ENCODE results near the gene OR6S1. TPM values are rescaled to one million over a fixed set of nuclear protein-coding genes. Genes with fewer than 3 reads are reported as not detected.
A peak's percentile ranks its signal among the peaks of the same experiment; 100 is the strongest.

OR6S1 gene
- polyA plus RNA-seq, 1 of the 3 experiments (the other 2 are of a cell fraction): not detected

GRCh38 chr14:20682435-20683124 lies 41.1 kb upstream of the OR6S1 start:
- Histone ChIP-seq H3K9ac (peak overlapping the region; percentile 97), H3F3A (replicated peaks; ENCODE audit: insufficient read depth) (peaks cover 39% of the 10 kb centered on the region), H3K9me3 (no peaks in the 10 kb centered on the region), H3K36me3 (replicated peaks in 1 of 2; ENCODE audit: control insufficient read depth in 1 of 2, insufficient read depth in 2 of 2, low read length in 1 of 2) (no peaks in the 10 kb centered on the region), H4K20me1 (ENCODE audit: insufficient read depth) (no peaks in the 10 kb centered on the region), H3K9me2 (no peaks in the 10 kb centered on the region), H3K27ac (ENCODE audit: low read depth in 2 of 2, low read length in 1 of 2) (peak overlapping the region; percentile 94 to 98), H3K4me3 (ENCODE audit: low read depth in 2 of 2, low read length in 1 of 2) (peak overlapping the region; percentile 93 to 97), H3K4me2 (peak overlapping the region; percentile 97), H2AFZ (ENCODE audit: low read depth) (peak overlapping the region; percentile 97), H3K79me2 (ENCODE audit: insufficient read depth) (no peaks in the 10 kb centered on the region), H3K4me1 (ENCODE audit: control insufficient read depth in 1 of 2, insufficient read depth in 2 of 2, low read depth in 1 of 2, low read length in 1 of 2) (peaks cover 5 to 26% of the 10 kb centered on the region in 2 experiments; a peak in 3 of 4 replicates), H3K27me3 (ENCODE audit: insufficient read depth) (peaks cover 2% of the 10 kb centered on the region; the same call in 1 of the 2 replicates)
- peak; percentile 85 for DNase-seq
- ChIA-PET POLR2A (interaction anchor here (1.1 to 1.6 kb wide), 2 partner anchors 227 to 340 kb away, joined by 3 to 4 read pairs; partner anchors contain the start of genes APEX1 and PARP2), CTCF (interaction anchor here (0.9 to 5.5 kb wide), 8 partner anchors 9 to 288 kb away, joined by 3 to 25 read pairs (median 4); no protein-coding TSS in a partner anchor)
- WGBS (ENCODE audit: low lambda C conversion rate): under 1% methylated on average over 31 of the region's 40 CpGs
- TF ChIP-seq TEAD4 (IDR thresholded peaks at IDR 0.05; ENCODE audit: borderline replicate concordance, insufficient read depth) (no peak), RFX5 (IDR thresholded peaks at IDR 0.05; ENCODE audit: low read length) (no peak), PBX3 (IDR thresholded peaks at IDR 0.05) (0 out of 2 replicates have a peak, but pooled peaks have one; percentile 20), YY1 (IDR thresholded peaks at IDR 0.05; ENCODE audit: low read depth) (0 out of 2 replicates have a peak, but pooled peaks have one; percentile 10), GABPA (IDR thresholded peaks at IDR 0.05; ENCODE audit: low read depth) (peak; percentile 81), ELF1 (IDR thresholded peaks at IDR 0.05) (peak; percentile 69), SIN3A (IDR thresholded peaks at IDR 0.05; ENCODE audit: borderline replicate concordance, low read depth, low read length) (peak; percentile 59; the same call in 1 of the 2 replicates), TCF12 (IDR thresholded peaks at IDR 0.05) (no peak; the same call in 1 of the 2 replicates), CHD2 (IDR thresholded peaks at IDR 0.05; ENCODE audit: low read length, partially characterized antibody) (peak; percentile 63), FOXM1 (IDR thresholded peaks at IDR 0.05; ENCODE audit: low read depth) (no peak), TAF1 (IDR thresholded peaks at IDR 0.05; ENCODE audit: borderline replicate concordance, low read depth, low read length) (peak; percentile 63), NRF1 (IDR thresholded peaks at IDR 0.05; ENCODE audit: low read depth, low read length) (peak; percentile 51), CTCF (IDR thresholded peaks at IDR 0.05) (no peak; the same call in 1 of the 2 replicates), RXRA (IDR thresholded peaks at IDR 0.05; ENCODE audit: borderline replicate concordance, low read depth) (no peak), FOXJ3 (CRISPR knock-in tag; IDR thresholded peaks at IDR 0.05) (no peak), RCOR1 (IDR thresholded peaks at IDR 0.05; ENCODE audit: low read length) (no peak), MXI1 (IDR thresholded peaks at IDR 0.05; ENCODE audit: low read depth, low read length) (no peak; the same call in 1 of the 2 replicates), FOSL2 (IDR thresholded peaks at IDR 0.05; ENCODE audit: borderline replicate concordance, low read depth) (no peak), GATA2 (CRISPR knock-in tag; IDR thresholded peaks at IDR 0.05) (no peak)
- TF ChIP-seq, protein P1, sequence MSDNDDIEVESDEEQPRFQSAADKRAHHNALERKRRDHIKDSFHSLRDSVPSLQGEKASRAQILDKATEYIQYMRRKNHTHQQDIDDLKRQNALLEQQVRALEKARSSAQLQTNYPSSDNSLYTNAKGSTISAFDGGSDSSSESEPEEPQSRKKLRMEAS (IDR thresholded peaks at IDR 0.05; ENCODE audit: low read depth): 0 out of 2 replicates have a peak, but pooled peaks have one; percentile 42
- TF ChIP-seq, protein P2, sequence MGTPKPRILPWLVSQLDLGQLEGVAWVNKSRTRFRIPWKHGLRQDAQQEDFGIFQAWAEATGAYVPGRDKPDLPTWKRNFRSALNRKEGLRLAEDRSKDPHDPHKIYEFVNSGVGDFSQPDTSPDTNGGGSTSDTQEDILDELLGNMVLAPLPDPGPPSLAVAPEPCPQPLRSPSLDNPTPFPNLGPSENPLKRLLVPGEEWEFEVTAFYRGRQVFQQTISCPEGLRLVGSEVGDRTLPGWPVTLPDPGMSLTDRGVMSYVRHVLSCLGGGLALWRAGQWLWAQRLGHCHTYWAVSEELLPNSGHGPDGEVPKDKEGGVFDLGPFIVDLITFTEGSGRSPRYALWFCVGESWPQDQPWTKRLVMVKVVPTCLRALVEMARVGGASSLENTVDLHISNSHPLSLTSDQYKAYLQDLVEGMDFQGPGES (IDR thresholded peaks at IDR 0.05; ENCODE audit: low read depth, low read length): no peak
- TF ChIP-seq, protein P3, sequence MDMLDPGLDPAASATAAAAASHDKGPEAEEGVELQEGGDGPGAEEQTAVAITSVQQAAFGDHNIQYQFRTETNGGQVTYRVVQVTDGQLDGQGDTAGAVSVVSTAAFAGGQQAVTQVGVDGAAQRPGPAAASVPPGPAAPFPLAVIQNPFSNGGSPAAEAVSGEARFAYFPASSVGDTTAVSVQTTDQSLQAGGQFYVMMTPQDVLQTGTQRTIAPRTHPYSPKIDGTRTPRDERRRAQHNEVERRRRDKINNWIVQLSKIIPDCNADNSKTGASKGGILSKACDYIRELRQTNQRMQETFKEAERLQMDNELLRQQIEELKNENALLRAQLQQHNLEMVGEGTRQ (IDR thresholded peaks at IDR 0.05; ENCODE audit: borderline replicate concordance, low read depth, low read length): no peak
- TF ChIP-seq, protein P4, sequence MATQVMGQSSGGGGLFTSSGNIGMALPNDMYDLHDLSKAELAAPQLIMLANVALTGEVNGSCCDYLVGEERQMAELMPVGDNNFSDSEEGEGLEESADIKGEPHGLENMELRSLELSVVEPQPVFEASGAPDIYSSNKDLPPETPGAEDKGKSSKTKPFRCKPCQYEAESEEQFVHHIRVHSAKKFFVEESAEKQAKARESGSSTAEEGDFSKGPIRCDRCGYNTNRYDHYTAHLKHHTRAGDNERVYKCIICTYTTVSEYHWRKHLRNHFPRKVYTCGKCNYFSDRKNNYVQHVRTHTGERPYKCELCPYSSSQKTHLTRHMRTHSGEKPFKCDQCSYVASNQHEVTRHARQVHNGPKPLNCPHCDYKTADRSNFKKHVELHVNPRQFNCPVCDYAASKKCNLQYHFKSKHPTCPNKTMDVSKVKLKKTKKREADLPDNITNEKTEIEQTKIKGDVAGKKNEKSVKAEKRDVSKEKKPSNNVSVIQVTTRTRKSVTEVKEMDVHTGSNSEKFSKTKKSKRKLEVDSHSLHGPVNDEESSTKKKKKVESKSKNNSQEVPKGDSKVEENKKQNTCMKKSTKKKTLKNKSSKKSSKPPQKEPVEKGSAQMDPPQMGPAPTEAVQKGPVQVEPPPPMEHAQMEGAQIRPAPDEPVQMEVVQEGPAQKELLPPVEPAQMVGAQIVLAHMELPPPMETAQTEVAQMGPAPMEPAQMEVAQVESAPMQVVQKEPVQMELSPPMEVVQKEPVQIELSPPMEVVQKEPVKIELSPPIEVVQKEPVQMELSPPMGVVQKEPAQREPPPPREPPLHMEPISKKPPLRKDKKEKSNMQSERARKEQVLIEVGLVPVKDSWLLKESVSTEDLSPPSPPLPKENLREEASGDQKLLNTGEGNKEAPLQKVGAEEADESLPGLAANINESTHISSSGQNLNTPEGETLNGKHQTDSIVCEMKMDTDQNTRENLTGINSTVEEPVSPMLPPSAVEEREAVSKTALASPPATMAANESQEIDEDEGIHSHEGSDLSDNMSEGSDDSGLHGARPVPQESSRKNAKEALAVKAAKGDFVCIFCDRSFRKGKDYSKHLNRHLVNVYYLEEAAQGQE (IDR thresholded peaks at IDR 0.05; ENCODE audit: low read depth, low read length): no peak
